ENCODE data around the gene PROM1.

PROM1 gene

DNA sequence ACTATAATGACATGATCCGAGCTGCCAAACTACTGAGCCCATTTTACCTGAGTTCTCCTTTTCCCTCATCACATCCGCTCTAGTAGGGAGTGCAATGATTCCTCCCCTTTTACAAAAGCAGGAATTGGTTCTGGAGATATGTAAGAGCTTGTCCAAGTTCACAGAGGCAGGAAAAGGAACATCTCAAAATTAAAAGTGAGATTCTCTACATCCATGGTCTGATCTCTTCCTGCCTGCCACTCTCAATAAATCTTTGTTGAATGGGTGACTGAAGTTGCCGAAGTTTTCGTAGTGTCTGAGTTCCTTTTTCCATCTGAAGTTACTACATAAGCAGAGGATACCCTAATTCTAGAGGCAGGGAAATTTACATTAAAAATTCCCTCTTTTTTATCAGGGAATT lies 145.2 kb downstream of the PROM1 start, which contains the start of gene FGFBP1:
TSS of gene FGFBP1 (minus strand) at position 101 of the 400 bp plus-strand sequence. CDS start 2,108 bp downstream, outside the sequence.
- DNase-seq: no peak

- DNase-seq: no peak
These were observed 145.6 kb downstream of the PROM1 start for GRCh38 chr4:15938182-15938581.

DNA sequence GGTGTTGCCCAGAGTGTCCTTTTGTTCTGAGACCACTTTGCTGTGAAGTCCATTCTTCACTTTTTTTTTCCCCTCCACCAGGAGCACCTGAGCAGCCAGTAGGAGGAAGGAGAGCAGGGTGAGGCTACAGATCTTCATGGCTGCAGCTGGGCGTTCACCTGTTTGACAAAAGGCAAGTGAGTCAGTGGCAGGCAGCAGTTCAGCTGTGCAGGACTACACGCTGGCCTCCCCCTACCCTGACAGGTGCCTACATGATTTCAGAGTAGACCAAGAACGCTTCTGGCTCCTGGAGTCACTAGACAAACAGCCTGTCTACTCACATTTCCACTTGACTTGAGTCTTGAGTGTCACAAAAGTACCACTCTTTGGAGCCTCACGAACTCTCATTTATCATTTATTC lies 147.3 kb downstream of the PROM1 start:
- no peak for DNase-seq

DNA sequence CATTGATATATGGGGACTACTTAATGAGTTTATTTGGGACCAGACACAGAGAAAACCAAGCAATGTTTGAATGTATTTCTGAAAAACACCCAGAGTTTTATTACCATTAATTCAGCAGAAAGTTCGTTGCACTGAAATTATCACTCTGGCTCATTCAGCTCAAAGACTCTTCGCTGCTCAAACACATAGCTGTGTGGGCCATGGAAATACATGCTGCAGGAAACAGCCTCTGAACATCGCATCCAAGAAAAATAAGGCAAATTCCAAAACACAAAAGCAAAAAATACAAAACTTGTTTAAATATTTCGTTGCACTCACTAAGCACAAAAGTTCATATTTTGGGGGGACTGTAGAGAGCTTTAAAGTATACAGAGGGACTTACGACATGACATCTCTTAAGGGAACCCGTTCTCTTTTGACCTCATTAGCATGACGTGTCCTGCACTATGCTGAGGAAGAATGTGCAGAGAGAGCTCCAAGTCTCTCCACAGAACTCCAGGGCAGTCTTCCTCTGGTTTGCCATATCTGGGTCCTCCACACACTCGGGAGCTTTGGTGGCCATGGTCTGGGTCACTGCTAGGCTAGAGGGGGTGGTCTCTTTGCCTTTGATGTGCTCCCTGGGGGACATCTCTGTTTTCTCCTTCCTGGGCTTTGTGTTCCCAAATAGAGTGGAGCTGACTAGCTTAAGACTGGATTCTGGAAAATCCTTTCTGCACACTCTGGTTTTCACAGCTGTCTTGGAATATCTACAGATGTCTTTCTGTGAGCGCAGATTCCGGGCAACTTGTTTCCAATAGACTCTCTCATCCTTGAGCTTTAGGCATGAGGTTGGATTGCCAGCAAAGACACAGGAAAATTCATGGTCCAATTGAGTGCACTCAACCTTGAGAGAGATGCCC lies 148.1 kb downstream of the PROM1 start:
- DNase-seq: no peak

GRCh38 chr4:15934259-15934658 lies 149.6 kb downstream of the PROM1 start:
- no peak for DNase-seq

DNA sequence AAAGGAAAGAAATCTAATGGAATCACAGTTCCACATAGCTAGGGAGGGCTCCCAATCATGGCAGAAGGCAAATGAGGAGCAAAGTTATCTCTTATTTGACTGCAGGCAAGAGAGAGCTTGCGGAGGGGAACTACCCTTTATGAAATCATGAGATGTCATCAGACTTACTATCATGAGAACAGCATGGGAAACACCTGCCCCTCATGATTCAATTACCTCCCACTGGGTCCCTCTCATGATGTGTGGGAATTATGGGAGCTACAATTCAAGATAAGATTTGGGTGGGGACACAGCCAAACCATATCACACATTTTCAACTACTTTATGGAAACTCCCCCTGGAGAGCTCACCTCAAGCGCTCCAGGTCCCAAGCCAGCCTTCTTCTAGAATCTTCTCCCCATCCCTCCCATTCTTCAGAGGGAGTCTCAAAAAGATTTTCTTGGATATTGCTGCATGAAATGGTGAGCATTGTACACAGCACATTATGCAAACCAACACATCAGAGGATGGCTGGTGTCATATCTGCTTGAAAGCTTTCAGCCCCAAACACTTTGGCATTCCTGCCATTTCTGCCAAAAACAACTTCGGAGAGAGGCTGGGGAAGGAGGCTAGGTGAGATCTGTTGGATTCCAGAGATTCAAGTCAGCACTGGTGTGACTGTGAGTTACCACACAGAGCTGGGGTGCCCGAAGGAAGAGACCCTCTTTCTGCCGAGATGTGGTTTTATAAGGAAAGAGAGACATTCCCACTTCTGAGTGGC lies 152.2 kb downstream of the PROM1 start:
- DNase-seq: no peak

DNA sequence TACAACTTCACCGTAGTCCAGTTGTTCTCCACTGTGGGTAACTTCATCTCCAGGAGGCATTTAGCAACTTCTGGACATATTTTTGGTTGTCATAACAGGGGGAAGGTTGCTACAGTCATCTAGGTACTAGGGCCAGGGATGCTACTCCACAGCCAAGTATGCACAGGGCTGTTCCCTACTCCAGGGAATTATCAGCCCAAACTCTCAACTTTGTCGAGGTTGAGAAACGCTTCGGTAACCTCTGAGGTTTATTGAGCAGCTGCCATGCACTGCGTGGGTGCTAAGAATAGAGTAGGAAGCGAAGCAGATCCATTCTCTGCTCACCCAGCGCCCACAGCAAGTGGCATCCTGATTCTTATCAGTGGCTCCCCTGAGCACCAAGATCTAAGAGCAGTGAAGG lies 153.5 kb downstream of the PROM1 start:
- DNase-seq: no peak

DNA sequence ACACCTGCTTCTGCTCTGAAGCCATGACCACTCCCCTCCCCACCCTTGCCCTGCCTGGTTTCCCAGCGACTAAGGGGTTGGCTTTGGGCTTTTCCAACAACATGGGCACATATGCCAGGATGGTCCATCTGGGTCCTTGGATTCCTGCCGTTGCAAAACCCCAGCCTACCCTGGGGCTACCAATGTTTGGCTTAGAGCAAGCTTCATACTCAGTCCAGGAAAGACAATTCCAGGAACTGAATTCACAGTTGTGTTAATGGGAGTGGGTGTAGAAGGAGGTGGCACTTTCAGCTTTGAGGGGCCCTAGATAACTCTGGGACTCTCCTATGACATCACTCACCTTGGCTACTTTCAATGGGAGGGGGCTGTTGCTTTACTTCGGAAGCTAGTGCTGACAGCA lies 154.3 kb downstream of the PROM1 start:
- DNase-seq: no peak

GRCh38 chr4:15928883-15929282 lies 154.9 kb downstream of the PROM1 start:
- DNase-seq: no peak

DNA sequence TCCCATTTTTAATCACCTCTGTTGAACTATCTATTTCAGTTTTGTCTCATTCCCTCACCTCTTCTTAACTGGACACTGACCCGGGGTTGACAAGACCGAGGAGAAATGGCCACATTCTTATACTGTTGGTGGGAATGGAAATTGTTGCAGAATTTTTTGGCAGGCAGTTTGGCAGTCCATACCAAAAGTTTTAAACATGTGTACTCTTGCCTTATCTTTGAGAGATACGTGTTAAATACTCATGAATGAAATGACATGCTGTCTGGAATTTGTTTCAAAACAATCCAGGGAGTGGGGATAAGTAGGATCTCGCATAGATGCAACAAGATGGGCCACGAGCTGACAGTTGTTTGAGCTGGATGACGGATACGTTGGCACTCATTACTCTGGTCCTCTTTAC lies 157.3 kb downstream of the PROM1 start:
- DNase-seq: no peak

- no peak for DNase-seq
These were observed 158.0 kb downstream of the PROM1 start for GRCh38 chr4:15925830-15926229.

DNA sequence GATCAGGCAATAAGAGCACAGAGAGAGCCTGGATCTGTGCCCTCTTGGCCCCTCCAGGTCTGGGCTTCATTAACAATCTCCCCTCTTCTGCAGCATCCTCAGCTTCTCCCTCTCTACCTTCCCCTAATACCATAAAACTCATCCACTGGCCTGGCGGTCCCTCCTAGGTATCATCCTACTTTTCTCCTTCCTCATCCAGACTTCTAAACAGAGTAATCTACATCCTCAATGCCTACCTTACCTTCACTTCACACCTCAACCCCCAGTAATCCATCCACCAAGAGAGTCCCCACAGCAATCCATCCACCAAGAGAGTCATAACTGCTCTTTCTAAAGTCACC lies 162.3 kb downstream of the PROM1 start:
- DNase-seq: no peak

GRCh38 chr4:15920723-15921591 lies 162.9 kb downstream of the PROM1 start:
- DNase-seq: no peak

DNA sequence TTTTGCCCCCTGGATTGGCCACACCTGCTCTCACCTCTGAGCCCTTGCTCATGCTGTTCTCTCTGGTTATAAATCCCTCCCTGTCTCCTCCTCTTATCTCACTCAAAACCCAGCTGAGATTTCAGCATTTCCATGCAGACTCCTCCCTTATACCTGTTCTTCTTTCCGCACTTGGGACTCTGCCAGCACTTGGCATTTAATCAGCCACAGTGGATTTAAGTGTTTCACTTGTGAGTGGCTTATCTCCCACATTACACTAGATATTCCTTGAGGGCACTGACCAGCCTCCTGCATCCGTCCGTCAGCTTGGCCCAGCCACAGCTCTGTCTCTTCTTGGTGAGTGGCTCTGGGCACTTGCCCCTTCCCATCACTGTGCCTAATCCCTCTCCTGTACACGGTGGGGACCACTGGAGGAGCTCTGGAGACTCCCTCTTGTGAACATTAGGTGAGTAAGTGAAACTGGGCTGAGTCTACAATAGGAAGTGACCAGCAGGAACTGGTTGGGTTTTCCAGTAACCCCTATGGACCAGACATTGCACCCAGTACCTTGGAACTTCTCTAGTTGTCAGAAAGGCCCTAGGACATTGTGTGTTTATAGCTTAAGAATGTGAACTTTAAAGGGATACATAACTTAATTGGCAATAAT lies 165.2 kb downstream of the PROM1 start:
- DNase-seq: no peak
